KOPT-K1 (cell line): ENCODE measurements around the gene FADS1.
A peak's percentile ranks its signal among the peaks of the same experiment; 100 is the strongest.

Source experiments
- H3K27ac ChIP-seq: fragments of 200-600 bp; sonication (generic); 2 replicates; pipeline ENCODE4 v1.5.1; 2016; ENCODE audit warnings: antibody characterized with exemption, mild to moderate bottlenecking, low read depth, low read length; ENCODE audit not compliant: poor library complexity, severe bottlenecking
- H3K36me3 ChIP-seq: fragments of 200-600 bp; sonication (generic); 2 replicates; pipeline ENCODE4 v1.5.1; 2017; ENCODE audit warnings: antibody characterized with exemption, mild to moderate bottlenecking, low read length, moderate library complexity; ENCODE audit not compliant: insufficient read depth
- H3K9me3 ChIP-seq: fragments of 200-600 bp; sonication (generic); 2 replicates; pipeline ENCODE4 v1.5.1; 2017; ENCODE audit warnings: antibody characterized with exemption, low read length, mild to moderate bottlenecking; ENCODE audit not compliant: insufficient read depth, poor library complexity, severe bottlenecking

Gene FADS1

GRCh38 chr11:61771985-61772455 is 44.8 kb downstream of the FADS1 start:
- Histone ChIP-seq H3K9me3 (no peaks in the 10 kb centered on the region), H3K36me3 (no peaks in the 10 kb centered on the region), H3K27ac (peak overlapping the region; percentile 39)

- Histone ChIP-seq H3K9me3 (no peaks in the 10 kb centered on the region), H3K36me3 (no peaks in the 10 kb centered on the region), H3K27ac (no peak overlapping the region)
These were observed 45.5 kb downstream of the FADS1 start for GRCh38 chr11:61771195-61771894.

GRCh38 chr11:61769946-61770683 is 46.7 kb downstream of the FADS1 start:
- Histone ChIP-seq H3K36me3 (no peaks in the 10 kb centered on the region), H3K27ac (no peak overlapping the region), H3K9me3 (no peaks in the 10 kb centered on the region)

- Histone ChIP-seq H3K27ac (no peak overlapping the region), H3K9me3 (no peaks in the 10 kb centered on the region)
These were observed 47.5 kb downstream of the FADS1 start for GRCh38 chr11:61769169-61769920.

GRCh38 chr11:61768376-61769076 is 48.3 kb downstream of the FADS1 start:
- Histone ChIP-seq H3K9me3 (no peaks in the 10 kb centered on the region), H3K36me3 (no peaks in the 10 kb centered on the region), H3K27ac (no peak overlapping the region)

More at GRCh38 chr11:61769169-61769920, 47.5 kb downstream of the FADS1 start:
- no peaks in the 10 kb centered on the region for H3K36me3 ChIP-seq

GRCh38 chr11:61766353-61766841 is 50.4 kb downstream of the FADS1 start:
- Histone ChIP-seq H3K9me3 (no peaks in the 10 kb centered on the region), H3K27ac (no peak overlapping the region), H3K36me3 (no peaks in the 10 kb centered on the region)

- H3K36me3 ChIP-seq: no peaks in the 10 kb centered on the region
- H3K27ac ChIP-seq: no peak overlapping the region
- H3K9me3 ChIP-seq: no peaks in the 10 kb centered on the region
These were observed 51.1 kb downstream of the FADS1 start for GRCh38 chr11:61765550-61766253.

- H3K36me3 ChIP-seq: no peaks in the 10 kb centered on the region
- no peak overlapping the region for H3K27ac ChIP-seq
- no peaks in the 10 kb centered on the region for H3K9me3 ChIP-seq
These were observed 52.1 kb downstream of the FADS1 start for GRCh38 chr11:61764606-61765260.

- H3K36me3 ChIP-seq: no peaks in the 10 kb centered on the region
- no peaks in the 10 kb centered on the region for H3K9me3 ChIP-seq
- no peak overlapping the region for H3K27ac ChIP-seq
These were observed 52.7 kb downstream of the FADS1 start for GRCh38 chr11:61763930-61764605.

GRCh38 chr11:61762798-61763197 is 54.0 kb downstream of the FADS1 start:
- H3K27ac ChIP-seq: no peak overlapping the region
- H3K36me3 ChIP-seq: no peaks in the 10 kb centered on the region

GRCh38 chr11:61762223-61762615 is 54.6 kb downstream of the FADS1 start:
- no peaks in the 10 kb centered on the region for H3K9me3 ChIP-seq
- H3K27ac ChIP-seq: no peak overlapping the region
- no peaks in the 10 kb centered on the region for H3K36me3 ChIP-seq

More at GRCh38 chr11:61762798-61763197, 54.0 kb downstream of the FADS1 start:
- no peaks in the 10 kb centered on the region for H3K9me3 ChIP-seq

- H3K27ac ChIP-seq: no peak overlapping the region
- no peaks in the 10 kb centered on the region for H3K36me3 ChIP-seq
- no peaks in the 10 kb centered on the region for H3K9me3 ChIP-seq
These were observed 55.2 kb downstream of the FADS1 start for GRCh38 chr11:61761440-61762222.

- Histone ChIP-seq H3K27ac (no peak overlapping the region), H3K36me3 (no peaks in the 10 kb centered on the region), H3K9me3 (no peaks in the 10 kb centered on the region)
These were observed 55.9 kb downstream of the FADS1 start for GRCh38 chr11:61760946-61761345.
